Endothelial cell of umbilical vein (primary cell): ENCODE results near the gene PNPLA7. TPM values are rescaled to one million over a fixed set of nuclear protein-coding genes. Genes with fewer than 3 reads are reported as not detected.
"Not testable (repeated sequence)": the region's sequence is repeated elsewhere in the genome, so short reads cannot be mapped to it uniquely, and the experiment has no call there.

Experiments used
- BruUV-seq: library from RNA; stranded (reverse); fragments of 400-500 nt; replicated peaks from 2 replicates; lab custom pipeline; 2021; lab: Mats Ljungman, UMichigan
- CTCF ChIA-PET: fragments of 300-600, 350-600 bp; sonication (Branson Sonifier 250); formaldehyde crosslinking; loops from one replicate; lab custom pipeline; 2021; ENCODE audit warnings: antibody characterized with exemption, inconsistent platforms; lab: Charles Lee
- POLR2A ChIA-PET: fragments of 300-600, 350-600 bp; sonication (Branson Sonifier 250); formaldehyde crosslinking; loops from one replicate; lab custom pipeline; 2021; ENCODE audit warnings: antibody characterized with exemption, inconsistent platforms; lab: Charles Lee
- DNase-seq: peaks from one replicate; pipeline ENCODE4 v3.0.0-alpha.2; 2011; ENCODE audit warnings: low read depth, low spot score
- FAIRE-seq: peaks from 2 replicates; lab custom pipeline; 2011; peaks lifted over from hg19 to GRCh38; lab: Jason Lieb, UNC
- H2AFZ ChIP-seq: 2 replicates; pipeline ENCODE4 v1.6.0; 2012; ENCODE audit warnings: low read depth, low read length, control low read depth, inconsistent platforms
- H3K27ac ChIP-seq: 2 replicates; pipeline ENCODE4 v1.5.1; 2011; ENCODE audit warnings: low read depth, mild to moderate bottlenecking, control low read depth, low read length, moderate library complexity; ENCODE audit not compliant: insufficient read depth
- H3K27me3 ChIP-seq, 2 experiments: 2 replicates each; pipeline versions ENCODE4 v1.6.0 to v1.6.1; 2011; ENCODE audit warnings: low read length in 2 of 2, mixed read lengths in 1 of 2; ENCODE audit not compliant: control insufficient read depth in 2 of 2, insufficient read depth in 2 of 2
- H3K36me3 ChIP-seq, 2 experiments: 2 replicates in 1 of 2; 3 replicates in 1 of 2; pipeline ENCODE4 v1.5.1; 2011; ENCODE audit warnings: low read length in 2 of 2, mild to moderate bottlenecking in 1 of 2, moderate library complexity in 1 of 2; ENCODE audit not compliant: control insufficient read depth in 2 of 2, insufficient read depth in 2 of 2; ENCODE audit errors: extremely low read depth in 1 of 2
- H3K4me1 ChIP-seq: 3 replicates; pipeline ENCODE4 v1.5.1; 2011; ENCODE audit warnings: mild to moderate bottlenecking, low read length; ENCODE audit not compliant: control insufficient read depth, insufficient read depth; ENCODE audit errors: extremely low read depth
- H3K4me2 ChIP-seq: 2 replicates; pipeline ENCODE4 v1.6.1; 2011; ENCODE audit warnings: low read length, control low read depth, mixed read lengths; ENCODE audit not compliant: insufficient read depth
- H3K4me3 ChIP-seq, 3 experiments: fragments of 200-600 bp in 1 of 3; sonication (generic), shearing (Covaris generic) in 1 of 3; replicated peaks in 1 of 3; 2 replicates each; pipeline ENCODE4 v1.5.1; 2011 to 2016; ENCODE audit warnings: control low read depth in 3 of 3, low read length in 3 of 3, mild to moderate bottlenecking in 2 of 3, inconsistent platforms in 1 of 3, low read depth in 1 of 3, moderate library complexity in 1 of 3; ENCODE audit not compliant: insufficient read depth in 1 of 3
- H3K79me2 ChIP-seq: 2 replicates; pipeline ENCODE4 v1.6.0; 2012; ENCODE audit warnings: low read length, inconsistent platforms; ENCODE audit not compliant: control insufficient read depth, insufficient read depth
- H3K9ac ChIP-seq: replicated peaks from 2 replicates; pipeline ENCODE3; 2011; ENCODE audit warnings: low read length, control low read depth; ENCODE audit not compliant: insufficient read depth; ENCODE audit errors: extremely low read depth
- H3K9me1 ChIP-seq: replicated peaks from 3 replicates; pipeline ENCODE4 v1.6.0; 2011; ENCODE audit warnings: mild to moderate bottlenecking, low read length; ENCODE audit not compliant: control insufficient read depth, insufficient read depth; ENCODE audit errors: extremely low read depth
- H3K9me3 ChIP-seq: replicated peaks from 2 replicates; pipeline ENCODE4 v1.5.1; 2012; ENCODE audit warnings: low read length, inconsistent platforms; ENCODE audit not compliant: control insufficient read depth, insufficient read depth
- H4K20me1 ChIP-seq: replicated peaks from 2 replicates; pipeline ENCODE3; 2011; ENCODE audit warnings: mild to moderate bottlenecking, low read length; ENCODE audit not compliant: control insufficient read depth, insufficient read depth; ENCODE audit errors: extremely low read depth
- EZH2 ChIP-seq: IDR thresholded peaks from 2 replicates; pipeline ENCODE4 v1.6.1; 2012; ENCODE audit warnings: borderline replicate concordance, low read depth, mild to moderate bottlenecking, moderate library complexity, low read length, inconsistent platforms; ENCODE audit not compliant: severe bottlenecking
- FOS ChIP-seq: IDR thresholded peaks from 2 replicates; pipeline ENCODE4 v1.6.1; 2011; ENCODE audit warnings: mild to moderate bottlenecking, low read length, moderate library complexity, borderline replicate concordance; ENCODE audit not compliant: insufficient read depth
- GATA2 ChIP-seq: IDR thresholded peaks from 2 replicates; pipeline ENCODE4 v1.7.0; 2011; ENCODE audit warnings: low read depth, mild to moderate bottlenecking, moderate library complexity, mixed read lengths, low read length; ENCODE audit not compliant: insufficient read length, insufficient read depth
- JUN ChIP-seq: IDR thresholded peaks from 2 replicates; pipeline ENCODE4 v1.6.1; 2011; ENCODE audit warnings: borderline replicate concordance, low read depth; ENCODE audit not compliant: insufficient read length, insufficient read depth
- MYC ChIP-seq: IDR thresholded peaks from one replicate; pipeline ENCODE4 v1.6.1; 2011; ENCODE audit warnings: mild to moderate bottlenecking, low read depth, low read length
- POLR2A ChIP-seq: IDR thresholded peaks from 2 replicates; pipeline ENCODE4 v1.6.1; 2012; ENCODE audit warnings: low read depth, mild to moderate bottlenecking, control low read depth, low read length
- POLR2AphosphoS5 ChIP-seq: IDR thresholded peaks from 2 replicates; pipeline ENCODE4 v1.6.1; 2012; ENCODE audit warnings: low read depth, mild to moderate bottlenecking, control low read depth, low read length, moderate library complexity; ENCODE audit not compliant: insufficient read depth
- dilution Hi-C: fragments of 300-500 bp; cut with MboI; formaldehyde crosslinking; loops from one replicate; pipeline ENCODE4 v1.15.0; 2019; ENCODE audit warnings: low sequenced_read_pairs; ENCODE audit not compliant: extremely low pct_ligation_motif_present
- intact Hi-C: fragments of 100-400 bp; cut with micrococcal nuclease; formaldehyde crosslinking; loops from one replicate; pipeline ENCODE4 v1.10.0; 2022
- polyA plus RNA-seq, 4 experiments: library from polyadenylated mRNA; depleted of rRNA in 3 of 4; stranded (reverse) in 3 of 4; unstranded in 1 of 4; fragments of >200 nt; gene quantifications; 2 replicates each; pipeline versions ENCODE4 v1.2.1 to v1.2.3, GENCODE V29; 2011 to 2012; ENCODE audit warnings: missing spikeins in 1 of 4
- total RNA-seq: library from RNA; stranded (reverse); gene quantifications from 2 replicates; pipeline ENCODE4 v1.2.3, GENCODE V29; 2021
- TF ChIP-seq, protein P1 (sequence below): IDR thresholded peaks from 2 replicates; pipeline ENCODE4 v1.6.1; 2011; ENCODE audit not compliant: insufficient read depth, insufficient read length
- TF ChIP-seq, protein P2 (sequence below), 2 donors: IDR thresholded peaks; 1 replicate in 1 of 2; 2 replicates in 1 of 2; pipeline ENCODE4 v1.5.1; 2011; ENCODE audit warnings: low read length in 2 of 2, mild to moderate bottlenecking in 2 of 2, moderate library complexity in 2 of 2, control low read depth in 1 of 2, inconsistent platforms in 1 of 2, low read depth in 1 of 2; ENCODE audit not compliant: insufficient read depth in 1 of 2; ENCODE audit errors: extremely low read depth in 1 of 2

Gene PNPLA7
- total and polyA plus RNA-seq, 2 donors (not counting 3 experiments of a cell fraction or from before 2014, with no cell fraction given) = 1.0 to 1.9 TPM

DNA sequence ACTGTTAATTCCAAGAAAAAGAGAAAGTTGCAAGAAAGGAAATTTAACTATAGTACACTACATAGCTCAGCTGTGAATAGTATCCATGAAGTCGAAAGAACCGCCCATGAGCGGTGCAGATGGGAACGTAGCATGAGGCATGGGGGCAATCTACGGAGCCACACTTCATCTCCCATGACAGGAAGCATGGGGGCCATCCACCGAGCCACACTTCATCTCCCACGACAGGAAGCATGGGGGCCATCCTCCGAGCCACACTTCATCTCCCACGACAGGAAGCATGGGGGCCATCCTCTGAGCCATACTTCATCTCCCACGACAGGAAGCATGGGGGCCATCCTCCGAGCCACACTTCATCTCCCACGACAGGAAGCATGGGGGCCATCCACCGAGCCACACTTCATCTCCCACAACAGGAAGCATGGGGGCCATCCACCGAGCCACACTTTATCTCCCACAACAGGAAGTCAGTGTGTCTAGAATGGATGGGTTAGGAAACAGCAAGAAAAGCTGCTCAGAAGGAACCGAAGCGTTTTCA is 13.5 kb downstream of the PNPLA7 start:
- DNase-seq, H3K27me3 ChIP-seq, H3K4me1 ChIP-seq, H3K9me3 ChIP-seq, H4K20me1 ChIP-seq, POLR2A ChIA-PET, BruUV-seq, H3K9me1 ChIP-seq, H3K27ac ChIP-seq, H3K79me2 ChIP-seq, H2AFZ ChIP-seq, H3K9ac ChIP-seq, dilution Hi-C loops, FAIRE-seq, H3K36me3 ChIP-seq, H3K4me2 ChIP-seq, intact Hi-C loops, H3K4me3 ChIP-seq: not testable (repeated sequence)
- CTCF ChIA-PET = interaction anchor here (1.3 kb wide), 1 partner anchor 14 kb away, joined by 3 read pairs; no protein-coding TSS in a partner anchor

- H2AFZ ChIP-seq = peak overlapping the region; percentile 87
- no TSS peak for BruUV-seq
- POLR2A ChIA-PET = interaction anchor here (0.7 kb wide), 1 partner anchor 67 kb away, joined by 3 read pairs; no protein-coding TSS in a partner anchor
- FAIRE-seq (no peak), DNase-seq (no peak)
- no peak overlapping the region for H3K4me2 ChIP-seq
- H3K36me3 ChIP-seq = no peaks in the 10 kb centered on the region
- H3K9ac ChIP-seq = no peak overlapping the region
- no peaks in the 10 kb centered on the region for H3K79me2 ChIP-seq
- TF ChIP-seq GATA2 (no peak), POLR2AphosphoS5 (no peak), MYC (no peak), POLR2A (no peak), EZH2 (no peak), JUN (no peak), FOS (no peak)
- TF ChIP-seq, protein P1, sequence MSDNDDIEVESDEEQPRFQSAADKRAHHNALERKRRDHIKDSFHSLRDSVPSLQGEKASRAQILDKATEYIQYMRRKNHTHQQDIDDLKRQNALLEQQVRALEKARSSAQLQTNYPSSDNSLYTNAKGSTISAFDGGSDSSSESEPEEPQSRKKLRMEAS = no peak
- TF ChIP-seq, protein P2, sequence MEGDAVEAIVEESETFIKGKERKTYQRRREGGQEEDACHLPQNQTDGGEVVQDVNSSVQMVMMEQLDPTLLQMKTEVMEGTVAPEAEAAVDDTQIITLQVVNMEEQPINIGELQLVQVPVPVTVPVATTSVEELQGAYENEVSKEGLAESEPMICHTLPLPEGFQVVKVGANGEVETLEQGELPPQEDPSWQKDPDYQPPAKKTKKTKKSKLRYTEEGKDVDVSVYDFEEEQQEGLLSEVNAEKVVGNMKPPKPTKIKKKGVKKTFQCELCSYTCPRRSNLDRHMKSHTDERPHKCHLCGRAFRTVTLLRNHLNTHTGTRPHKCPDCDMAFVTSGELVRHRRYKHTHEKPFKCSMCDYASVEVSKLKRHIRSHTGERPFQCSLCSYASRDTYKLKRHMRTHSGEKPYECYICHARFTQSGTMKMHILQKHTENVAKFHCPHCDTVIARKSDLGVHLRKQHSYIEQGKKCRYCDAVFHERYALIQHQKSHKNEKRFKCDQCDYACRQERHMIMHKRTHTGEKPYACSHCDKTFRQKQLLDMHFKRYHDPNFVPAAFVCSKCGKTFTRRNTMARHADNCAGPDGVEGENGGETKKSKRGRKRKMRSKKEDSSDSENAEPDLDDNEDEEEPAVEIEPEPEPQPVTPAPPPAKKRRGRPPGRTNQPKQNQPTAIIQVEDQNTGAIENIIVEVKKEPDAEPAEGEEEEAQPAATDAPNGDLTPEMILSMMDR (IDR thresholded peaks at IDR 0.05; ENCODE audit: extremely low read depth in 1 of 2, insufficient read depth in 1 of 2, low read depth in 1 of 2, low read length in 2 of 2) = no peak
- intact Hi-C loops = no loop called here
- H3K27me3 ChIP-seq = no peaks in the 10 kb centered on the region
- no peak overlapping the region for H3K4me3 ChIP-seq
- H3K4me1 ChIP-seq = peaks cover 2% of the 10 kb centered on the region
- dilution Hi-C loops = no loop called here
- no peaks in the 10 kb centered on the region for H3K9me3 ChIP-seq
- CTCF ChIA-PET = interaction anchor here (0.6 to 1.9 kb wide), 22 partner anchors 8 to 250 kb away, joined by 3 to 16 read pairs (median 5); partner anchors contain the start of genes DPH7, EXD3 and MRPL41
- H3K9me1 ChIP-seq = no peaks in the 10 kb centered on the region
- H4K20me1 ChIP-seq = no peaks in the 10 kb centered on the region
- no peak overlapping the region for H3K27ac ChIP-seq
These were observed 15.1 kb downstream of the PNPLA7 start for GRCh38 chr9:137535120-137535428.
